GM12874 (cell line): ENCODE results near the gene TCN2.

Experiments used
- CTCF ChIP-seq: IDR thresholded peaks from 2 replicates; pipeline ENCODE4 v1.5.1; 2011; ENCODE audit warnings: low read depth, mild to moderate bottlenecking, control low read depth, low read length, moderate library complexity; ENCODE audit not compliant: insufficient read depth

The TCN2 gene

DNA sequence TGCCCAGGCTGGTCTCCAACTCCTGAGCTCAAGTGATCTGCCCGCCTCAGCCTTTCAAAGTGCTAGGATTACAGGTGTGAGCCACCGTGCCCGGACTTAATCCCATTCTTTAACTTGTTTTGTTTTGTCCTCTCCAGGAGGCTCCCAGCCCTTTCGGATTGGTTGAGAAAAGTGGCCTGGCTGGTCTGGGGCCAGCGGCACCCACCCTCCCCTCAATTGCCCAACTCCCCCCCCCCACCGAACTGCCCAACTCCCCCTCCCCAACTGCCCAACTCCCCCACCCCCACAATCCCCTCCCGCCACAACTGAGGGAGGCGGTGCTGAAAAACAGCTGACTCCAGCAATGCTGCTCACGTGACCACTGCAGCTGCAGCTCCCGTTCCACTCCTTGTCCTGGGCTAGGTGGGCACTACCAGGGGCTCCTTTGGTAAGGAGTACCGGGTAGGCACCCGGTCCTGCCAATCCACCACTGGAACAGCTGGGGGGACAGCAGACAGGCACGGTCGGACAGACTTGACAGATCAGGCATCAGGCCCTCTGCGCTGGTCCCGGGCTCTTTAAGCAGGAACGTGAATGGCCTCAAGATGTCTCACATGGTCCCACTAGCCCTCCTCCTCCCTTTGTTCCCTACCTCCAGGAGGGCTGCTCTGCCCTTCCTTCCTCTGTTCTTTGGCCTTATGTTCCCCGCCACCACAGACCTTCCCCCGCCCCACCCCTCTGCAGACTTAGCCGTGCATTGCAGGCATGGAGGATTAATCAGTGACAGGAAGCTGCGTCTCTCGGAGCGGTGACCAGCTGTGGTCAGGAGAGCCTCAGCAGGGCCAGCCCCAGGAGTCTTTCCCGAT is at the start of gene TCN2:
TSS of gene TCN2 (plus strand) at position 720 of the 845 bp plus-strand sequence. CDS start 158 bp downstream, outside the sequence.
- TF ChIP-seq CTCF, result no peak

GRCh38 chr22:30557243-30557642 is 49.7 kb upstream of the TCN2 start:
- TF ChIP-seq CTCF, result no peak

- TF ChIP-seq CTCF, result no peak
These were observed 47.1 kb upstream of the TCN2 start for GRCh38 chr22:30559889-30560288.

- TF ChIP-seq CTCF, result peak; percentile 39; the same call in 1 of the 2 replicates
These were observed 46.3 kb upstream of the TCN2 start for GRCh38 chr22:30560643-30561202.

DNA sequence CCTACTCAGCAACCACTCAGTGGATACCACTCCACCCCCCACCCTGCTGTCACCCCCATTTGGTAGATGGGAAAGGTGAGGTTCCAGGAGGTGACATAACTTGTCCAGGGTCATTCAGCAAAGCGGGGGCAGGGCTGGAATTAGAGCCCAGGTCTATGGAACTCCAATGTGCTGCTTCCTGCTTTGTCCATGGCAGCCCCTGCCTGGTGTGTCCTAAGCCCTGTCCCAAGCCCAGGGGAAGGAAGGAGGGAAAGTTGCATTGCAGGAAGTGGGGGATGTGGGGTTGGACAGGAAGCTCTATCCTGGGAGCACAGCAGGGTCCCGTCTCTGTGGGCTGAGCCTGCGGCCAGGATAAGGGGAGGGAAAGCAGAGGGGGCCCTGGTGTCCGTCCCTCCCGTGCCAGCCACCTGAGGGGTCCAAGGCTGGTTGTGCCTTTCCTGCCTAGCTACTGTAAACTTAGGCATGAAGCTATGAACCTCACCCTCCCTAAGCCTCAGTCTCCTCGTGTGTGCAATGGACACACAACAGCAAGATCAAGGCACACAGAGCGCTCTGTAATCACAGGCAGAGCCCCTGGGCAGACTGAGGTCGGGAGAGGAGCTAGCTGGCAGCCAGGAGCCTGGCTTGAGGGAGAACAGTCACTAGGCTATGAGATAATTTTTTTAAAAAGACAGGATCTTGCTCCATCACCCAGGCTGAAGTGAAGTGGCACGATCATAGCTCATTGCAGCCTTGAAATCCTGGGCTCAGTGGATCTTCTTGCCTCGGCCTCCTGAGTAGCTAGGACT is 45.4 kb upstream of the TCN2 start:
- no peak for TF ChIP-seq CTCF

DNA sequence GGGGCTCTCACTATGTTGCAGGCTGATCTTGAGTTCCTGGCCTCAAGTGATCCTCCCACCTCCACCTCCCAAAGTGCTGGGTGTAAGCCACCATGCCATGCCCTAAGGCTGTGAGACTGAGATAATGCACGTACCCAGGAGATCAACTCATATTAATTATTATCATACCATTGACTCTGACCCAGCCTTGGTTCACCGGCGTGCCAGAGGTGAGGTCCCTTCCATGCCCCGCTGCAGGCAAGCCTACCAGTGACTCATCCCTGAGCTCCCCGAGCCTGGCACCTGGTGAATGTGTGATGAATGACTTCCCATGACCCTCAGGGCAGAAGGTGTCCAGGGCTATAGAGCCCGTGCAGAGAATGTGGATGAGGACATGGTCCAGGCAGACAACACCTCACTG is 44.6 kb upstream of the TCN2 start:
- no peak for TF ChIP-seq CTCF

DNA sequence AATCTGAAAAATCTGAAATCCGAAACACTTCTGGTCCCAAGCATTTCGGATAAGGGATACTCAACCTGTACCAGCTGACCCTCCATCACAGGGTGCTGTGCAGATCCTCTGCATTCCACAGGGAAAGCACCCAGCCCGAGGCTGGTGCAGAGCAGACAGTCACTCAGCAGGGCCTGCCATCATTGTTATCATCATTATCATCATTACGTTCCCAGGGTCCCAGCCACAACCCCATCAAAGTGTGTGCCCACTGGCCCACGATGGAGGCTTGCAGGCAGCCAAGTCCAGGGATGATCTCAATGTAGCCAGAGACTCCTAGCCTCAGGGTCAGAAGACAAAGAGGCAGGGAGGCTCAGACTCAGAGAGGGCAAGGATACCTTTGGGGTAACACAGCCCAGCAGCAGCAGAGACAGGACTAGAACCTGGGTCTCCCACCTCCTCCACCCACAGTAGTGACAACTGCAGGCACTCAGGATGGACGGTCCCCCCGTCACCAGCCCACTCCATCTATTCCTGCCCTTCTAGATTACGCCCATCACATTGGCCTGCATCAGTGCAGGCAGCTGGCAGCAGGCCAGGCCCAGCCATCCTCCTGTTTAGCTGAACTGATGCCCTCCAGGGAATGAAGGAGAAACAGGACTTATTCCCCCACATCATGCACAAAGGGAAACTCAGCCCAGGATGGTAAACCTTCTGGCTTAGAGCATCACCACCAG is 42.8 kb upstream of the TCN2 start:
- no peak for TF ChIP-seq CTCF
